Measurements from ENCODE around the gene SORCS1. TPM values are rescaled to one million over a fixed set of nuclear protein-coding genes. Genes with fewer than 3 reads are reported as not detected.

SORCS1 gene
- total RNA-seq, 4 donors from 2014 or later: 0.16 to 0.68 (median 0.61) TPM

DNA sequence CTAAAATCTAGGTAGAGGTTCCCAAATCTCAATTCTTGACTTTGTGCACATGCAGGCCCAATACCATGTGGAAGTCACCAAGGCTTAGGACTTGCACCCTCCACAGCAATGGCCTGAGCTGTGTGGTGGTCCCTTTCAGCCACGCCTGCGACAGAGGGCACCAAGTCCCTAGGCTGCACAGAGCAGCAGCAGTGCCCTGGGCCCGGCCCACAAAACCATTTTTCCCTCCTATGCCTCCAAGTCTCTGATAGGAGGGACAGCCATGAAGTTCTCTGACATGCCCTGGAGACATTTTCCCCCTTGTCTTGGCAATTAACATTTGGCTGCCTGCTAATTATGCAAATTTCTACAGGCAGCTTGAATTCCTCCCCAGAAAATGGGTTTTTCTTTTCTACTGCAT lies 375.5 kb downstream of the SORCS1 start:
- TF ChIP-seq, protein P1, sequence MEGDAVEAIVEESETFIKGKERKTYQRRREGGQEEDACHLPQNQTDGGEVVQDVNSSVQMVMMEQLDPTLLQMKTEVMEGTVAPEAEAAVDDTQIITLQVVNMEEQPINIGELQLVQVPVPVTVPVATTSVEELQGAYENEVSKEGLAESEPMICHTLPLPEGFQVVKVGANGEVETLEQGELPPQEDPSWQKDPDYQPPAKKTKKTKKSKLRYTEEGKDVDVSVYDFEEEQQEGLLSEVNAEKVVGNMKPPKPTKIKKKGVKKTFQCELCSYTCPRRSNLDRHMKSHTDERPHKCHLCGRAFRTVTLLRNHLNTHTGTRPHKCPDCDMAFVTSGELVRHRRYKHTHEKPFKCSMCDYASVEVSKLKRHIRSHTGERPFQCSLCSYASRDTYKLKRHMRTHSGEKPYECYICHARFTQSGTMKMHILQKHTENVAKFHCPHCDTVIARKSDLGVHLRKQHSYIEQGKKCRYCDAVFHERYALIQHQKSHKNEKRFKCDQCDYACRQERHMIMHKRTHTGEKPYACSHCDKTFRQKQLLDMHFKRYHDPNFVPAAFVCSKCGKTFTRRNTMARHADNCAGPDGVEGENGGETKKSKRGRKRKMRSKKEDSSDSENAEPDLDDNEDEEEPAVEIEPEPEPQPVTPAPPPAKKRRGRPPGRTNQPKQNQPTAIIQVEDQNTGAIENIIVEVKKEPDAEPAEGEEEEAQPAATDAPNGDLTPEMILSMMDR (IDR thresholded peaks at IDR 0.05; ENCODE audit: low read depth): no peak

DNA sequence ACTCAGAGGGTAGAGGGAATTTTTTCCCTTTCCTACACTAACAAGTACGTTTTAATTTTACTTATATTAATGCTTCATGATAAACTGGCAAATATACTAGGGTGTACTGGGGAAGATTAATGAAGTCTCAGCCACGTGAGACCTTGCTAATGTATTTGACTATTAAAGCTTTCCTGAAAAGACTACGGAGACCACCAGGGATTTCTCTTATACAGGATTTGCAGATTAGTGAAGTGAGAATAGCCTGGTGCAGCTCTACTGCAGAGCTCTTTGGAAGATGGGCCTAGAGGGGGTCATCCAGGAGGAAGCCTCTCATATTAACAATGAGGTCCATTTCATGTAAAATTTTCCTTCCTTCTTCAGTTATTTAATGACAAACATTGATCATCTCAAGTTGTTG lies 379.0 kb downstream of the SORCS1 start:
- TF ChIP-seq, protein P1 (IDR thresholded peaks at IDR 0.05; ENCODE audit: low read depth): no peak

DNA sequence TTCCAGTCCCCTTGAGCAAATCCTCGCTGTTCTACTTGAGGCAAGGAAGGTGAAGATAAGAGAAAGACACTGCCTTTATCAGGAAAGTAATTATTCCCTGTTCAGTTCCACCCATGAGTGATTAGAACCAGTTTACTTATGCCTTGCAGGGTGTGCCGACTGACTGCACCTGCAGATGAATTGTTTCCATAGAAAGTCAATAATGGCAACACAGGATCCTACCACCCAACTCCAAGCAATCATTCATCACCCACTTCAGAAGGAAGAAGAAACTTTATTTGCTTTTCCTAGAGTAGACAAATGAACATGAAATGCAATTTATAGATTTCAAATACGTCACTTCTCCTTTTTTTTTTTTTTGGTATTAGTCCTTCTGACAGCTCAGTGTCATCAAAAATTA lies 383.9 kb downstream of the SORCS1 start:
- TF ChIP-seq, protein P1 (IDR thresholded peaks at IDR 0.05; ENCODE audit: low read depth): no peak

DNA sequence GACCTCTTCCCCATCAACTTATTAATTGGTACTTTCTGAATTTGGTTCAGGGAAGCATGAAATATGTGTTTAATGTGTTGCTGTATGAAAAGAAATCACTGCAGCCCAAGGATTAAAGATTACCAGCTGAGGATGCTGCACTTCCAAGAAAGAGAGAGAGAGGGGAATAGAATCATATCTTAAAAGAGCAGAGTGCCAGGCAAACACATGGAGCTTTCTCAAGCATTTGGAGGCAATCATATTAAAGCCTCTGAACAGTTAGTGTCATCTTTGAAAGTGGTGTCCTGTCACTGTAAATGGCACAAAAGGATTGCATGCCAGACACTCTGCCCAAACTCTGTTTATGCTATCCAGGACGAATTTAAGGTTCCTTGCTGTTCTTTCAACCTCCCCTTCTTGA lies 386.7 kb downstream of the SORCS1 start:
- TF ChIP-seq, protein P1 (IDR thresholded peaks at IDR 0.05; ENCODE audit: low read depth): no peak

DNA sequence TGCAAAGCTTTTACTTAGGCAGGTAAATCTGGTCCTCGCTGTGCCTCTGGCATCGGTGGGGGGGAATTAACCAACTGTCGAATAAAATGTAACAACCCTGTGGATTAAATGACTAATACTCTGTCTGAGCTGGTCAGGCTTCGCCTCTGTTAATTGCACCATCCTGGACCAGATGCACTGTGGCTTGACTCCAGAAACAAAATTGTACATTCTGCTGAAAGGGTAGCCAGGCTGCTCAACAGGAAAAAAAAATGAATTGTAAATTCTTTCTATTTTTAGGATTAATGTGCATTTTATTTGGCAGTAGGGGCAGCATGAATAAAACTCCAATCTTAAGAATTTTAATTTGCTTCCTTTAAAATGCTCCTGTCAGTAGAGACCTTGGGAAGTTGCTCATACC lies 389.4 kb downstream of the SORCS1 start:
- TF ChIP-seq, protein P1 (IDR thresholded peaks at IDR 0.05; ENCODE audit: low read depth): no peak

DNA sequence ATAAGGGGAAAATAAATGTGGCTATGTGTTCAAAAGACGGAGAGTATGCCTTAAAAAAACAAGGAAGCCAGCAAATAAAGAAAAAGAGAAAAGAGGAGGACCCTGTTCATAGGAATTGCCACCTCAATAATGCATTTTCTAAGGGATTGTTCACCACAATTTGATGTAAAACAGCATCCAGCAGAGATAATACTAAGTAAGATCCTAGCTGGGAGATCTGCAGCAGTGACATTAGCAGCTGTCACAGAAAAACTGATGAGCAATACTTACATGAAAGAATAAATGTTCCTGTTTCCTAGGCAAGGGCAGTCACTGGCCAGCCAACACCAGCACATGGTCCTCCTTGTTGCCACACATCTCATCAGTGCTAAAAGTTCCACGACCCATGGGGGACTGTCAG lies 391.5 kb downstream of the SORCS1 start:
- TF ChIP-seq, protein P1 (IDR thresholded peaks at IDR 0.05; ENCODE audit: low read depth): no peak

DNA sequence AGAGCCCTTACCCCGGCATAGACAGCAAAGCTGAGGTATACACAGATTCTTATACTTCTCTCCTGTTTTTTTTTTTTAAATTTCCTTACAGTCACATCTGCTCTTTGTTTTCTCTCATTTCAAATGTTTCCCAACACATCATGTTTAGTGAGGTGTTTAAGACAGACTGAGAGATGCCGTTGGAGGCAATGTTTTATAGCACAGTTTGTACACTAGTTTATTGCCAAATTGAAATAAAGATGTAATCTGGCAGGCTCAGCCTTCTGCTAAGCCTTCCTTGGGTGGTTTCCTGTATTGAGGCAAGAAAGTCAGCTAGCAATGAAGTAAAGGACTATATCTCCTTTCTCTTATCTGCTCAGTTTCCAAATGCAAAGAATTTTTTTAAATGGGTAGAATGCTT lies 393.4 kb downstream of the SORCS1 start:
- TF ChIP-seq, protein P1 (IDR thresholded peaks at IDR 0.05; ENCODE audit: low read depth): no peak
